LNCaP clone FGC (cell line): ENCODE data around the gene ZNF747.
"Not testable (repeated sequence)": the region's sequence is repeated elsewhere in the genome, so short reads cannot be mapped to it uniquely, and the experiment has no call there.

Source experiments
- DNase-seq: peaks from one replicate; pipeline ENCODE4 v3.0.0-alpha.2; 2011; ENCODE audit warnings: low read depth
- H3K4me3 ChIP-seq: 2 replicates; pipeline ENCODE4 v1.5.1; 2011; ENCODE audit warnings: mild to moderate bottlenecking, low read depth, low read length, control low read depth
- TF ChIP-seq, protein P1 (sequence below): IDR thresholded peaks from 2 replicates; pipeline ENCODE4 v1.5.1; 2012; ENCODE audit warnings: mild to moderate bottlenecking; ENCODE audit not compliant: control insufficient read depth, insufficient read depth; ENCODE audit errors: extremely low read depth

The ZNF747 gene

DNA sequence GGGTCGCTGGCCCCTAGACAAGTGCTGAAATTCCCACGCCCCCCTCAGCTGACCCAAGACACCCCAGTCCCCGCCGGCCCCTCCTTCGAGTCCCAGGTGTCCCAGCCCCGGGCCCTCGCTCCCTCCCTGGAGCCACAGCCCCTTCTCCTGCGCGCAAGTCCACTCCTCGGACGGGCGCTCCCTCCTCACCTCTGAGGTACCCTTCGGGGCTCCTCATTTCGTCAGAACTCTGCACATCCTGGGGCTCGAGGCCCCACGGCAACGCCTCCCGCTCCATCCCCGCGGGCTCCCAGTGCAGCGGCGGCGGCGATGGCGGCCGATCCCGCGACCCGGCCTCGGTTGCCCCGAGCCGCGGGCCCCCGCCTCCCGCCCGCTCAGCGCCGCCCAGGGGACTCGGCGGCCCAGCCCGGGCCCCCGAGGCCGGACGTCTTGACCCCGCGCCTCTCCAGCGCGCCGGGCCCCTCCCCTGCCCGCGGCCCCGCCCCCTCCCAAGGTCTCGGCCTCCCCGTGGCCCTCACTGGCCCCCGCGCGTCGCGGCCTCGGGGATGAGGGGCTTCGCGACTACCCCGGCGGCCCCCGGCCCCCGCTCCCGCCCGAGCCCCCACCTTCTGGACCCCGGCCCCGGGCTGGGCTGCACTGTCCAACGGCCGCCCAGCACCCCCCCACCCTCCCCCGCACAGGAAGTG is 8.4 kb downstream of the ZNF747 start, which contains the start of gene ZNF768:
Gene ZNF768, minus strand, starts transcription at position 430 of the 686 bp plus-strand sequence. Its CDS starts 153 bp downstream, at position 277.
- H3K4me3 ChIP-seq, result peak within 1 kb of the TSS; percentile 74
- DNase-seq, result no peak
- TF ChIP-seq, protein P1, sequence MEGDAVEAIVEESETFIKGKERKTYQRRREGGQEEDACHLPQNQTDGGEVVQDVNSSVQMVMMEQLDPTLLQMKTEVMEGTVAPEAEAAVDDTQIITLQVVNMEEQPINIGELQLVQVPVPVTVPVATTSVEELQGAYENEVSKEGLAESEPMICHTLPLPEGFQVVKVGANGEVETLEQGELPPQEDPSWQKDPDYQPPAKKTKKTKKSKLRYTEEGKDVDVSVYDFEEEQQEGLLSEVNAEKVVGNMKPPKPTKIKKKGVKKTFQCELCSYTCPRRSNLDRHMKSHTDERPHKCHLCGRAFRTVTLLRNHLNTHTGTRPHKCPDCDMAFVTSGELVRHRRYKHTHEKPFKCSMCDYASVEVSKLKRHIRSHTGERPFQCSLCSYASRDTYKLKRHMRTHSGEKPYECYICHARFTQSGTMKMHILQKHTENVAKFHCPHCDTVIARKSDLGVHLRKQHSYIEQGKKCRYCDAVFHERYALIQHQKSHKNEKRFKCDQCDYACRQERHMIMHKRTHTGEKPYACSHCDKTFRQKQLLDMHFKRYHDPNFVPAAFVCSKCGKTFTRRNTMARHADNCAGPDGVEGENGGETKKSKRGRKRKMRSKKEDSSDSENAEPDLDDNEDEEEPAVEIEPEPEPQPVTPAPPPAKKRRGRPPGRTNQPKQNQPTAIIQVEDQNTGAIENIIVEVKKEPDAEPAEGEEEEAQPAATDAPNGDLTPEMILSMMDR, result no peak

- TF ChIP-seq, protein P1, result no peak
- H3K4me3 ChIP-seq, result peak overlapping the region; percentile 74
- DNase-seq, result no peak
Measured at GRCh38 chr16:30525844-30526136, 8.9 kb downstream of the ZNF747 start.

- TF ChIP-seq, protein P1, result no peak
- no peak overlapping the region for H3K4me3 ChIP-seq
- no peak for DNase-seq
Measured at GRCh38 chr16:30524575-30525568, 9.8 kb downstream of the ZNF747 start.

GRCh38 chr16:30523768-30524574 is 10.7 kb downstream of the ZNF747 start:
- H3K4me3 ChIP-seq, result no peak overlapping the region
- no peak for DNase-seq
- TF ChIP-seq, protein P1, result no peak

DNA sequence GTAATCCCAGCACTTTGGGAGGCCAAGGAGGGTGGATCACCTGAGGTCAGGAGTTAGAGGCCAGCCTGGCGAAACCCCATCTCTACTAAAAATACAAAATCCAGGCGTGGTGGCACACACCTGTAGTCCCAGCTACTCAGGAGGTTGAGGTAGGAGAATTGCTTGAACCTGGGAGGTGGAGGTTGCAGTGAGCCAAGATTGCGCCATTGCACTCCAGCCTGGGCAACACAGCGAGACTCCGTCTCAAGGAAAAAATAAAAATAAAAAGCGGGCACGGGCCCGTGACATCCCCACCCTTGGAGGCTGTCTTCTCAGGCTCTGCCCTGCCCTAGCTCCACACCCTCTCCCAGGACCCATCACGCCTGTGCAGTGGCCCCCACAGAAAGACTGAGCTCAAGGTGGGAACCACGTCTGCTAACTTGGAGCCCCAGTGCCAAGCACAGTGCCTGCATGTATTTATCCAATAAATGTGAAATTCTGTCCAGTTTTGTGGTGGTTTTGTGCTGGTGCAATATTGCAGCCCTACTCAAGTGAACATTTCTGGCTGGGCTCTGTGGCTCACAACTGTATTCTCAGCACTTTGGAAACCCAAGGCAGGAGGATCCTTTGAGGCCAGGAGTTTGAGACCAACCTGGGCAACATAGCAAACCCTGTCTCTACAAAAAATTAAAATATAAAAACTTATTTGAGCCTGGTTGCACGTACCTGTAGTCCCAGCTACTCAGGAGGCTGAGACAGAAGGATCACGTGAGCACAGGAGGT is 11.8 kb downstream of the ZNF747 start:
- not testable (repeated sequence) for DNase-seq

GRCh38 chr16:30521873-30522641 is 12.6 kb downstream of the ZNF747 start:
- TF ChIP-seq, protein P1, result no peak
- no peak overlapping the region for H3K4me3 ChIP-seq
- no peak for DNase-seq

More for the DNA sequence above, 11.8 kb downstream of the ZNF747 start:
- H3K4me3 ChIP-seq, result not testable (repeated sequence)
